NCI-H2227 treated with DMSO at 0.1 percent for 48 hours (cell line): ENCODE data around the gene CCKAR.
A peak's percentile ranks its signal among the peaks of the same experiment; 100 is the strongest.

ENCODE experiments used
- DNase-seq: peaks from one replicate; lab custom pipeline; 2025; lab: John Stamatoyannopoulos, UW

The CCKAR gene

GRCh38 chr4:26459054-26459755, 31.1 kb downstream of the CCKAR start:
- peak; percentile 37 for DNase-seq

- no peak for DNase-seq
Measured at GRCh38 chr4:26458157-26458561, 32.1 kb downstream of the CCKAR start.

GRCh38 chr4:26457412-26457811, 32.9 kb downstream of the CCKAR start:
- no peak for DNase-seq

- DNase-seq: no peak
Measured at GRCh38 chr4:26455571-26455970, 34.7 kb downstream of the CCKAR start.

- no peak for DNase-seq
Measured at GRCh38 chr4:26454961-26455360, 35.3 kb downstream of the CCKAR start.

GRCh38 chr4:26452565-26453531, 37.4 kb downstream of the CCKAR start:
- no peak for DNase-seq

- DNase-seq: no peak
Measured at GRCh38 chr4:26451597-26451996, 38.7 kb downstream of the CCKAR start.

- no peak for DNase-seq
Measured at GRCh38 chr4:26450418-26450817, 39.9 kb downstream of the CCKAR start.

GRCh38 chr4:26447378-26447777, 42.9 kb downstream of the CCKAR start:
- DNase-seq: no peak

- DNase-seq: no peak
Measured at GRCh38 chr4:26441771-26442170, 48.5 kb downstream of the CCKAR start.

- no peak for DNase-seq
Measured at GRCh38 chr4:26441102-26441501, 49.2 kb downstream of the CCKAR start.

GRCh38 chr4:26434030-26434639, 56.1 kb downstream of the CCKAR start:
- no peak for DNase-seq

- no peak for DNase-seq
Measured at GRCh38 chr4:26433556-26433955, 56.7 kb downstream of the CCKAR start.

- DNase-seq: no peak
Measured at GRCh38 chr4:26432419-26432818, 57.9 kb downstream of the CCKAR start.

- no peak for DNase-seq
Measured at GRCh38 chr4:26431461-26432180, 58.7 kb downstream of the CCKAR start.
